ENCODE data around the gene TOMM22.

The TOMM22 gene

GRCh38 chr22:38733329-38733723 is 51.6 kb downstream of the TOMM22 start:
- H3K4me3 ChIP-seq (replicated peaks; ENCODE audit: low read depth, low read length): no peak overlapping the region
- DNase-seq (ENCODE audit: extremely low read depth, low read depth): no peak
- TF ChIP-seq CTCF (IDR thresholded peaks at IDR 0.05; ENCODE audit: low read depth, low read length, missing control alignments): peak; percentile 82

DNA sequence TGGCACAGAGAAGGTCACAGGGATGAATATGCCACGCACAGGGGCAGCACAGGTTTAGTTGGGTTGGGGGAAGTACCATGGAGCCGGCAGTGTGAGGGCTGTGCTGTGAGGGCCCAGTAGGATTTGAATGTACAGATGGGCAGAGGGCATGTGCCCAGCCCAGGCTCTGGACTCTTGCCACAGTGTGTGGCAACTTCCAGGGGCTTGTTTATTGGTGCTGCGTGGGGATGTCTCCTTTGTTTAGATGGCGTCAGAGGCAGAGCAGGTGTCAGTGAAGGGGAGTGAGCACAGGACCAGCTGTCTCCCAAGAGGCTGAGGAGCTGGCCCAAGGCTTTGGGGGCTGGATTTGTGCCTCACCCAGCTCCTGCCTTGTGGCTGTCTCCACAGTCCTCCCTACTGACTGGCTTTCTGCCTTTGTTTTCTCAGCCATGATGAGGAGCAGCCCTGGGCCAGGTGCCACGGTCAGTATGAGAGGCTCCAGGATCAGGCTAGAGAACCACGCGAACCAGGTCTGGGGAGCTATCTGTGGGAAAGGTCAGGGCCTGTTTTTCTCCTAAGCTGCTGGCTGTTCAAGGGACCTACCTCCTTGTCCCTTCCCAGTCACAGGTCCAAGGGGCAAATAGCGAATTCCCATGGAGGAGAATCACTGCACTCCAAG is 52.1 kb downstream of the TOMM22 start:
- TF ChIP-seq CTCF (IDR thresholded peaks at IDR 0.05; ENCODE audit: low read depth, low read length, missing control alignments): no peak
- DNase-seq (ENCODE audit: extremely low read depth, low read depth): no peak
- no peak overlapping the region for H3K4me3 ChIP-seq (replicated peaks; ENCODE audit: low read depth, low read length)

DNA sequence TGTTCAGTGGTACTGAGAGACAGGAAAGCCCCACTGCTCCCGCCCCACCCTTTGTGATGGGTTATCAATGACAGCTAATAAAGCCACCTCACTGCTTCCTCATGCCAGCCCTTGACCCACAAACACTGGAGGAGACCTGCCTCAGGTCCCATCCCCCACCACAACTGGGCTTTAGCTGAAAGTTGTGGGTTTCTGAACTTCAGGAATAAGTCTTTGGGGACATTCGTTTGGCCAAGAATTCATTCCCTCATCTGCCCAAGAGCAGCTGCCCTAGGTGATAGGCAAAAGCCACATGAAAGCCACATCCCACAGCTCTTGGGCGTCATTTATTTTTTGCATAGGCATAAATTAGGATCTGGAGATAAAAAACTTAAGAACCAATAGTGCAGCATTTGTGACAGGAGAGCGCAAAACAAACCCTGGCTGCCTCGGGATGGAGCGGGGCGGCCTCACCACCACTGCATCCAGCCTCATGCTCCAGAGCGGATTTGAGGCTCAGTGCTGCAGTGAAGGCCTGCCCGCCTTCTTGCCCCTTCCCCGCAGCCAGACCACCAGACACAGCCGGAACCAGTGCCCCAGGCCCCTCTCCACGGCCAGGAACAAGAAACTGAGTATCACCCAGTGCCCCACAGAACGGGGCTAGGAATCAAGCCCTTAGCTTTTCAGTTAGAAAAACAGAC is 52.8 kb downstream of the TOMM22 start:
- DNase-seq (ENCODE audit: extremely low read depth, low read depth): no peak
- no peak overlapping the region for H3K4me3 ChIP-seq (replicated peaks; ENCODE audit: low read depth, low read length)
- TF ChIP-seq CTCF (IDR thresholded peaks at IDR 0.05; ENCODE audit: low read depth, low read length, missing control alignments): no peak

Measured in HFF-Myc (cell line).